ENCODE data around the gene WIPF3. TPM values are rescaled to one million over a fixed set of nuclear protein-coding genes. Genes with fewer than 3 reads are reported as not detected.

WIPF3 gene
- total and polyA plus RNA-seq, 8 donors: 0.50 to 1.7 (median 1.0) TPM; not detected in 1

- no peaks in the 10 kb centered on the region for H3K9me3 ChIP-seq
- ATAC-seq (no peak), DNase-seq (no peak)
- peaks cover 0 to 12% of the 10 kb centered on the region in 2 donors for H3K4me1 ChIP-seq
- no peak overlapping the region for H3K4me3 ChIP-seq
- TF ChIP-seq CTCF (IDR thresholded peaks at IDR 0.05): no peak
- H3K36me3 ChIP-seq: no peaks in the 10 kb centered on the region
- H3K27ac ChIP-seq: no peak overlapping the region
- H3K27me3 ChIP-seq: no peaks in the 10 kb centered on the region
- intact Hi-C loops (cut with DNase I): no loop called here
These were observed 53.9 kb downstream of the WIPF3 start for GRCh38 chr7:29860186-29860585.

- DNase-seq (no peak), ATAC-seq (no peak)
- Histone ChIP-seq H3K36me3 (no peaks in the 10 kb centered on the region), H3K27ac (no peak overlapping the region), H3K9me3 (no peaks in the 10 kb centered on the region), H3K4me3 (no peak overlapping the region), H3K4me1 (peaks cover 8 to 22% of the 10 kb centered on the region in 2 donors), H3K27me3 (no peaks in the 10 kb centered on the region)
- intact Hi-C loops (cut with DNase I): no loop called here
- TF ChIP-seq CTCF (IDR thresholded peaks at IDR 0.05): no peak
These were observed 55.6 kb downstream of the WIPF3 start for GRCh38 chr7:29861884-29862283.

GRCh38 chr7:29864656-29865055 lies 58.3 kb downstream of the WIPF3 start:
- H3K36me3 ChIP-seq: no peaks in the 10 kb centered on the region
- DNase-seq: no peak
- ATAC-seq: no peak
- H3K4me3 ChIP-seq: no peak overlapping the region
- TF ChIP-seq CTCF (IDR thresholded peaks at IDR 0.05): no peak
- no peaks in the 10 kb centered on the region for H3K27me3 ChIP-seq
- H3K27ac ChIP-seq: no peak overlapping the region
- intact Hi-C loops (cut with DNase I): no loop called here
- no peaks in the 10 kb centered on the region for H3K9me3 ChIP-seq
- H3K4me1 ChIP-seq: peaks cover 8 to 18% of the 10 kb centered on the region in 2 donors

GRCh38 chr7:29865526-29865925 lies 59.2 kb downstream of the WIPF3 start:
- no peak overlapping the region for H3K27ac ChIP-seq
- intact Hi-C loops (cut with DNase I): no loop called here
- no peak for TF ChIP-seq CTCF (IDR thresholded peaks at IDR 0.05)

GRCh38 chr7:29866490-29866930 lies 60.2 kb downstream of the WIPF3 start:
- Histone ChIP-seq H3K36me3 (no peaks in the 10 kb centered on the region), H3K27ac (no peak overlapping the region), H3K9me3 (no peaks in the 10 kb centered on the region), H3K27me3 (no peaks in the 10 kb centered on the region), H3K4me1 (peaks cover 8 to 11% of the 10 kb centered on the region in 2 donors), H3K4me3 (no peak overlapping the region)
- DNase-seq: peak in 2 of 4 donors; percentile 50 to 66
- peak; percentile 77 for ATAC-seq
- intact Hi-C loops (cut with DNase I): no loop called here
- TF ChIP-seq CTCF (IDR thresholded peaks at IDR 0.05): no peak

More at GRCh38 chr7:29865526-29865925, 59.2 kb downstream of the WIPF3 start:
- ATAC-seq (peak; percentile 59), DNase-seq (no peak)
- H3K9me3 ChIP-seq: no peaks in the 10 kb centered on the region
- no peak overlapping the region for H3K4me3 ChIP-seq
- H3K36me3 ChIP-seq: no peaks in the 10 kb centered on the region
- peaks cover 8 to 11% of the 10 kb centered on the region in 2 donors for H3K4me1 ChIP-seq
- no peaks in the 10 kb centered on the region for H3K27me3 ChIP-seq
